ENCODE data around the gene HYAL4. TPM values are rescaled to one million over a fixed set of nuclear protein-coding genes. Genes with fewer than 3 reads are reported as not detected.
"Not testable (repeated sequence)": the region's sequence is repeated elsewhere in the genome, so short reads cannot be mapped to it uniquely, and the experiment has no call there.

The HYAL4 gene
- total RNA-seq, 2 donors from 2014 or later = 0.51 to 1.2 TPM

- TF ChIP-seq CTCF (conservative IDR thresholded peaks at IDR 0.05) = no peak
- Histone ChIP-seq H3K4me1 (ENCODE audit: control insufficient read depth, insufficient read depth, low read length) (no peaks in the 10 kb centered on the region), H3K27ac (ENCODE audit: low read depth, low read length) (no peak overlapping the region), H3K27me3 (ENCODE audit: control insufficient read depth, insufficient read depth, low read length, poor library complexity, severe bottlenecking) (no peaks in the 10 kb centered on the region), H3K9ac (ENCODE audit: extremely low read depth, low read length, poor library complexity, severe bottlenecking) (no peak overlapping the region), H3K9me3 (ENCODE audit: control insufficient read depth, low read length) (peaks cover 4% of the 10 kb centered on the region), H3K4me3 (ENCODE audit: low read length) (no peak overlapping the region), H3K36me3 (ENCODE audit: control insufficient read depth, insufficient read depth, low read length) (no peaks in the 10 kb centered on the region)
- Mint-ChIP-seq H3K9me3 (peaks cover 13% of the 10 kb centered on the region), H3K27ac (no peak overlapping the region), H3K4me1 (peaks cover 2% of the 10 kb centered on the region), H3K4me3 (no peak overlapping the region), H3K27me3 (ENCODE audit: insufficient read depth) (peaks cover 2% of the 10 kb centered on the region), H3K36me3 (ENCODE audit: low read depth) (no peaks in the 10 kb centered on the region)
- whole genome bisulfite sequencing, 2 experiments (ENCODE audit: insufficient coverage in 1 of 2, insufficient read length in 1 of 2) = 94% methylated on average over 1 of the region's 1 CpG; no CpG with 5 or more reads in 1 of the 2 experiments
- no peak for DNase-seq
These were observed 4.9 kb downstream of the HYAL4 start for GRCh38 chr7:123849855-123850254.

DNA sequence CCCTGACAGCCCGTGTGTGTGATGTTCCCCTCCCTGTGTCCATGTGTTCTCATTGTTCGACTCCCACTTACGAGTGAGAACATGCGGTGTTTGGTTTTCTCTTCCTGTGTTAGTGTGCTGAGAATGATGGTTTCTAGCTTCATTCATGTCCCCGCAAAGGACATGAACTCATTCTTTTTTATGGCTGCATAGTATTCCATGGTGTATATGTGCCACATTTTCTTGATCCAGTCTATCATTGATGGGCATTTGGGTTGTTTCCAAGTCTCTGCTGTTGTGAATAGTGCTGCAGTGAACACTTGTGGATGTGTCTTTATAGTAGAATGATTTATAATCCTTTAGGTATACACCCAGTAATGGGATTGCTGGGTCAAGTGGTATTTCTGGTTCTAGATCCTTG is 6.4 kb downstream of the HYAL4 start:
- WGBS, 2 experiments (ENCODE audit: insufficient coverage in 1 of 2, insufficient read length in 1 of 2) = 96 to 100% methylated on average over 2 to 5 of the region's 5 CpGs
- H3K27me3 Mint-ChIP-seq (ENCODE audit: insufficient read depth); H3K27me3 ChIP-seq (ENCODE audit: control insufficient read depth, insufficient read depth, low read length, poor library complexity, severe bottlenecking): not testable (repeated sequence)

GRCh38 chr7:123854291-123854690 is 9.3 kb downstream of the HYAL4 start:
- not testable (repeated sequence) for H3K4me1 Mint-ChIP-seq; H3K27me3 ChIP-seq (ENCODE audit: control insufficient read depth, insufficient read depth, low read length, poor library complexity, severe bottlenecking); H3K36me3 Mint-ChIP-seq (ENCODE audit: low read depth); H3K27ac ChIP-seq (ENCODE audit: low read depth, low read length); H3K4me1 ChIP-seq (ENCODE audit: control insufficient read depth, insufficient read depth, low read length); H3K9ac ChIP-seq (ENCODE audit: extremely low read depth, low read length, poor library complexity, severe bottlenecking); H3K4me3 ChIP-seq (ENCODE audit: low read length); H3K4me3 Mint-ChIP-seq; DNase-seq; H3K36me3 ChIP-seq (ENCODE audit: control insufficient read depth, insufficient read depth, low read length); H3K27ac Mint-ChIP-seq; H3K27me3 Mint-ChIP-seq (ENCODE audit: insufficient read depth)
- H3K9me3 ChIP-seq (ENCODE audit: control insufficient read depth, low read length) = peaks cover 12% of the 10 kb centered on the region
- WGBS, 2 experiments (ENCODE audit: insufficient coverage in 1 of 2, insufficient read length in 1 of 2) = 92% methylated on average over 2 of the region's 2 CpGs; no CpG with 5 or more reads in 1 of the 2 experiments
- H3K9me3 Mint-ChIP-seq = peaks cover 26% of the 10 kb centered on the region

More for the DNA sequence above, 6.4 kb downstream of the HYAL4 start:
- peaks cover 12% of the 10 kb centered on the region for H3K9me3 ChIP-seq (ENCODE audit: control insufficient read depth, low read length)
- H3K4me1 Mint-ChIP-seq; H3K27ac ChIP-seq (ENCODE audit: low read depth, low read length); H3K36me3 ChIP-seq (ENCODE audit: control insufficient read depth, insufficient read depth, low read length); H3K27ac Mint-ChIP-seq; H3K4me3 Mint-ChIP-seq; DNase-seq; H3K4me3 ChIP-seq (ENCODE audit: low read length); H3K36me3 Mint-ChIP-seq (ENCODE audit: low read depth); H3K4me1 ChIP-seq (ENCODE audit: control insufficient read depth, insufficient read depth, low read length); H3K9ac ChIP-seq (ENCODE audit: extremely low read depth, low read length, poor library complexity, severe bottlenecking): not testable (repeated sequence)
- peaks cover 26% of the 10 kb centered on the region for H3K9me3 Mint-ChIP-seq

- not testable (repeated sequence) for H3K27ac ChIP-seq (ENCODE audit: low read depth, low read length); H3K36me3 Mint-ChIP-seq (ENCODE audit: low read depth); DNase-seq; H3K27ac Mint-ChIP-seq; H3K4me3 ChIP-seq (ENCODE audit: low read length); H3K27me3 ChIP-seq (ENCODE audit: control insufficient read depth, insufficient read depth, low read length, poor library complexity, severe bottlenecking); H3K27me3 Mint-ChIP-seq (ENCODE audit: insufficient read depth); H3K9ac ChIP-seq (ENCODE audit: extremely low read depth, low read length, poor library complexity, severe bottlenecking); H3K4me1 ChIP-seq (ENCODE audit: control insufficient read depth, insufficient read depth, low read length); H3K36me3 ChIP-seq (ENCODE audit: control insufficient read depth, insufficient read depth, low read length); H3K4me3 Mint-ChIP-seq
- WGBS, 2 experiments (ENCODE audit: insufficient coverage in 1 of 2, insufficient read length in 1 of 2) = 83% methylated on average over 1 of the region's 1 CpG; no CpG with 5 or more reads in 1 of the 2 experiments
- H3K4me1 Mint-ChIP-seq = peaks cover 11% of the 10 kb centered on the region
- peaks cover 24% of the 10 kb centered on the region for H3K9me3 Mint-ChIP-seq
- H3K9me3 ChIP-seq (ENCODE audit: control insufficient read depth, low read length) = peaks cover 12% of the 10 kb centered on the region
These were observed 11.5 kb downstream of the HYAL4 start for GRCh38 chr7:123856428-123856827.
